Muscle layer of colon (tissue), 2 donors: ENCODE data around the gene RNPEPL1.

Experiments
- H3K27ac ChIP-seq: one replicate; pipeline ENCODE4 v1.7.0; 2013; ENCODE audit warnings: low read depth, mild to moderate bottlenecking, low read length, moderate library complexity
- H3K27me3 ChIP-seq, 2 donors: one replicate each; pipeline ENCODE4 v1.7.0; 2013; ENCODE audit warnings: low read length in 2 of 2, mild to moderate bottlenecking in 2 of 2; ENCODE audit not compliant: insufficient read depth in 2 of 2, control insufficient read depth in 1 of 2
- H3K36me3 ChIP-seq: one replicate; pipeline ENCODE4 v1.7.0; 2013; ENCODE audit warnings: mild to moderate bottlenecking, low read length; ENCODE audit not compliant: insufficient read depth
- H3K4me1 ChIP-seq: one replicate; pipeline ENCODE4 v1.7.0; 2013; ENCODE audit warnings: mild to moderate bottlenecking, low read length; ENCODE audit not compliant: insufficient read depth
- H3K4me3 ChIP-seq, 2 donors: one replicate each; pipeline ENCODE4 v1.7.0; 2013; ENCODE audit warnings: low read length in 2 of 2, low read depth in 1 of 2, mild to moderate bottlenecking in 1 of 2, moderate library complexity in 1 of 2
- H3K9ac ChIP-seq: one replicate; pipeline ENCODE4 v1.7.0; 2013; ENCODE audit warnings: low read length
- H3K9me3 ChIP-seq: one replicate; pipeline ENCODE4 v1.7.0; 2013; ENCODE audit warnings: mild to moderate bottlenecking, low read length
- donor health status: abdominal sarcoma.
- donor health status: Adenocarcinoma of cecum.

RNPEPL1 gene

GRCh38 chr2:240568678-240569522 is 616 bp downstream of the RNPEPL1 start:
- Histone ChIP-seq H3K9ac (peak overlapping the region; percentile 19), H3K27ac (peak overlapping the region; percentile 65), H3K4me3 (peak overlapping the region; percentile 58 to 80), H3K9me3 (no peaks in the 10 kb centered on the region), H3K4me1 (peaks cover 38% of the 10 kb centered on the region), H3K27me3 (no peaks in the 10 kb centered on the region), H3K36me3 (no peaks in the 10 kb centered on the region)

- Histone ChIP-seq H3K4me3 (peak overlapping the region; percentile 58 to 80), H3K4me1 (peaks cover 38% of the 10 kb centered on the region), H3K27ac (peak overlapping the region; percentile 65), H3K27me3 (no peaks in the 10 kb centered on the region), H3K9ac (peak overlapping the region; percentile 19), H3K9me3 (no peaks in the 10 kb centered on the region), H3K36me3 (peaks cover 7% of the 10 kb centered on the region)
Observed at GRCh38 chr2:240569523-240569997, 1.3 kb downstream of the RNPEPL1 start.

GRCh38 chr2:240569998-240570530 is 1.8 kb downstream of the RNPEPL1 start:
- Histone ChIP-seq H3K4me3 (peak overlapping the region in 1 of 2 donors; percentile 58), H3K36me3 (peaks cover 12% of the 10 kb centered on the region), H3K9me3 (no peaks in the 10 kb centered on the region), H3K27ac (no peak overlapping the region), H3K9ac (no peak overlapping the region), H3K4me1 (peaks cover 38% of the 10 kb centered on the region), H3K27me3 (no peaks in the 10 kb centered on the region)

GRCh38 chr2:240570531-240571313 is 2.4 kb downstream of the RNPEPL1 start:
- no peak overlapping the region for H3K4me3 ChIP-seq
- H3K4me1 ChIP-seq, result peaks cover 36% of the 10 kb centered on the region
- H3K36me3 ChIP-seq, result peaks cover 12% of the 10 kb centered on the region
- H3K9me3 ChIP-seq, result no peaks in the 10 kb centered on the region
- no peaks in the 10 kb centered on the region for H3K27me3 ChIP-seq
- no peak overlapping the region for H3K9ac ChIP-seq
- H3K27ac ChIP-seq, result no peak overlapping the region

GRCh38 chr2:240571314-240571973 is 3.2 kb downstream of the RNPEPL1 start:
- Histone ChIP-seq H3K36me3 (peaks cover 15% of the 10 kb centered on the region), H3K9ac (no peak overlapping the region), H3K27ac (no peak overlapping the region), H3K4me1 (peaks cover 31% of the 10 kb centered on the region), H3K9me3 (no peaks in the 10 kb centered on the region), H3K27me3 (no peaks in the 10 kb centered on the region), H3K4me3 (no peak overlapping the region)

- Histone ChIP-seq H3K27ac (no peak overlapping the region), H3K27me3 (no peaks in the 10 kb centered on the region), H3K36me3 (peaks cover 22% of the 10 kb centered on the region), H3K4me1 (peaks cover 23% of the 10 kb centered on the region), H3K9me3 (no peaks in the 10 kb centered on the region), H3K4me3 (no peak overlapping the region), H3K9ac (no peak overlapping the region)
Observed at GRCh38 chr2:240572141-240573031, 4.1 kb downstream of the RNPEPL1 start.

- Histone ChIP-seq H3K4me1 (peaks cover 18% of the 10 kb centered on the region), H3K36me3 (peaks cover 26% of the 10 kb centered on the region)
Observed at GRCh38 chr2:240573071-240573515, 4.8 kb downstream of the RNPEPL1 start.

GRCh38 chr2:240573516-240574385 is 5.5 kb downstream of the RNPEPL1 start:
- H3K9ac ChIP-seq, result no peak overlapping the region
- peaks cover 18% of the 10 kb centered on the region for H3K4me1 ChIP-seq
- H3K9me3 ChIP-seq, result no peaks in the 10 kb centered on the region
- no peak overlapping the region for H3K27ac ChIP-seq
- H3K27me3 ChIP-seq, result no peaks in the 10 kb centered on the region
- no peak overlapping the region for H3K4me3 ChIP-seq
- H3K36me3 ChIP-seq, result peaks cover 26% of the 10 kb centered on the region

More at GRCh38 chr2:240573071-240573515, 4.8 kb downstream of the RNPEPL1 start:
- H3K27ac ChIP-seq, result no peak overlapping the region
- H3K9ac ChIP-seq, result no peak overlapping the region
- no peaks in the 10 kb centered on the region for H3K27me3 ChIP-seq
- H3K9me3 ChIP-seq, result no peaks in the 10 kb centered on the region
- no peak overlapping the region for H3K4me3 ChIP-seq

GRCh38 chr2:240574386-240575100 is 6.3 kb downstream of the RNPEPL1 start:
- H3K27ac ChIP-seq, result no peak overlapping the region
- H3K9ac ChIP-seq, result no peak overlapping the region
- peaks cover 26% of the 10 kb centered on the region for H3K36me3 ChIP-seq
- H3K27me3 ChIP-seq, result no peaks in the 10 kb centered on the region
- no peaks in the 10 kb centered on the region for H3K9me3 ChIP-seq
- H3K4me1 ChIP-seq, result peaks cover 14% of the 10 kb centered on the region
- no peak overlapping the region for H3K4me3 ChIP-seq
